Mesothelial cell of epicardium (in vitro differentiated cells): ENCODE data around the gene GLIPR2. TPM values are rescaled to one million over a fixed set of nuclear protein-coding genes. Genes with fewer than 3 reads are reported as not detected.
A peak's percentile ranks its signal among the peaks of the same experiment; 100 is the strongest.
"Not testable (repeated sequence)": the region's sequence is repeated elsewhere in the genome, so short reads cannot be mapped to it uniquely, and the experiment has no call there.

ENCODE experiments used
- DNase-seq, 2 experiments: peaks; one replicate each; pipeline ENCODE4 v3.0.0; 2021; ENCODE audit warnings: low spot score in 2 of 2; ENCODE audit not compliant: unreplicated experiment in 2 of 2
- H3K27ac Mint-ChIP-seq: 2 replicates; pipeline ENCODE4 v1.8.0; 2021; ENCODE audit warnings: mixed read lengths
- H3K27me3 Mint-ChIP-seq: 2 replicates; pipeline ENCODE4 v1.8.0; 2021; ENCODE audit warnings: low read depth, mixed read lengths
- H3K36me3 Mint-ChIP-seq: 2 replicates; pipeline ENCODE4 v1.8.0; 2021; ENCODE audit warnings: mixed read lengths
- H3K4me1 Mint-ChIP-seq: 2 replicates; pipeline ENCODE4 v1.8.0; 2021; ENCODE audit warnings: mixed read lengths
- H3K4me3 Mint-ChIP-seq: 2 replicates; pipeline ENCODE4 v1.8.0; 2021; ENCODE audit warnings: mild to moderate bottlenecking, moderate library complexity, mixed read lengths
- H3K9me3 Mint-ChIP-seq: 2 replicates; pipeline ENCODE4 v1.8.0; 2021; ENCODE audit warnings: mixed read lengths
- total RNA-seq: library from RNA; stranded (reverse); gene quantifications from 3 replicates; pipeline ENCODE4 v1.2.1, GENCODE V29; 2021
- TF ChIP-seq, protein P1 (sequence below): fragments of 200-600 bp; sonication (generic); IDR thresholded peaks from one replicate; pipeline ENCODE4 v1.5.0; 2021; ENCODE audit warnings: antibody characterized with exemption; ENCODE audit not compliant: unreplicated experiment

The GLIPR2 gene
- total RNA-seq, 1 donor from 2014 or later, result 33.3 TPM

DNA sequence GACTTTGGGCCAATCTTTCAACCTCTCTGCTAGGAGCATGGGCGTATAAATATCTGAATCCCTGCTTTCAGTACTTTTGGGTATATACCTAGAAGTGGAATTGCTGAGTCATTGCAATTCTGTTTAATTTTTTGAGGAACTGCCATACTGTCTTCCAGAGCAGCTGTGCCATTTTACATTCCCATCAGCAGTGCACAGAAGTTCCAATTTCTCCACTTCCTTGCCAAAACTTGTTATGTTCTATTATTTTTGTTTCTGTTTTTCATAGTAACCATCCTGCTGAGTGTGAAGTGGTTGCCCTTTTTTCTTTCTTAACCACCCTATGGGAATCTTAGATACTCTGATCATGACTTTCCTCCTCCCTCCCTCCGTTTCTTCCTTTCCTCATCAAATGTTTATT, 21.6 kb downstream of the GLIPR2 start:
- no peak overlapping the region for H3K4me3 Mint-ChIP-seq
- TF ChIP-seq, protein P1, sequence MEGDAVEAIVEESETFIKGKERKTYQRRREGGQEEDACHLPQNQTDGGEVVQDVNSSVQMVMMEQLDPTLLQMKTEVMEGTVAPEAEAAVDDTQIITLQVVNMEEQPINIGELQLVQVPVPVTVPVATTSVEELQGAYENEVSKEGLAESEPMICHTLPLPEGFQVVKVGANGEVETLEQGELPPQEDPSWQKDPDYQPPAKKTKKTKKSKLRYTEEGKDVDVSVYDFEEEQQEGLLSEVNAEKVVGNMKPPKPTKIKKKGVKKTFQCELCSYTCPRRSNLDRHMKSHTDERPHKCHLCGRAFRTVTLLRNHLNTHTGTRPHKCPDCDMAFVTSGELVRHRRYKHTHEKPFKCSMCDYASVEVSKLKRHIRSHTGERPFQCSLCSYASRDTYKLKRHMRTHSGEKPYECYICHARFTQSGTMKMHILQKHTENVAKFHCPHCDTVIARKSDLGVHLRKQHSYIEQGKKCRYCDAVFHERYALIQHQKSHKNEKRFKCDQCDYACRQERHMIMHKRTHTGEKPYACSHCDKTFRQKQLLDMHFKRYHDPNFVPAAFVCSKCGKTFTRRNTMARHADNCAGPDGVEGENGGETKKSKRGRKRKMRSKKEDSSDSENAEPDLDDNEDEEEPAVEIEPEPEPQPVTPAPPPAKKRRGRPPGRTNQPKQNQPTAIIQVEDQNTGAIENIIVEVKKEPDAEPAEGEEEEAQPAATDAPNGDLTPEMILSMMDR, result no peak
- H3K4me1 Mint-ChIP-seq, result peaks cover 30% of the 10 kb centered on the region
- no peaks in the 10 kb centered on the region for H3K9me3 Mint-ChIP-seq
- H3K27me3 Mint-ChIP-seq, result no peaks in the 10 kb centered on the region
- H3K27ac Mint-ChIP-seq, result no peak overlapping the region
- H3K36me3 Mint-ChIP-seq, result peaks cover 14% of the 10 kb centered on the region
- DNase-seq, result no peak

DNA sequence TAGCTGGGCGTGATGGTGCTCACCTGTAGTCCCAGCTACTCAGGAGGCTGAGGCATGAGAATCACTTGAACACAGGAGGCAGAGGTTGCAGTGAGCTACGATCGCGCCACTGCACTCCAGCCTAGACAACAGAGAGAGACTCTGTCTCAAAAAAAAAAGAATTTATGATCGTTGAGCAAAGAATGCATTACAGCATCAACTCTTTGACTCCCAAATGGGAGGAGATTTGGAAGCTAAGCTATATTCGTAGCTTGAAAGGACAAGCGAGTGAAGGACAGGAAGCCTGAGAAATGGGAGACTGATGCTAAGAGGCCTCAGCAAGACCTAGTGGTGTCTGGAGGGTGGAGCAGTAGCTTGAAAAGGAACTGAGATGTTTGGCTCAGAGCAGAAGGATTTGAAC, 22.4 kb downstream of the GLIPR2 start:
- Mint-ChIP-seq H3K4me3 (no peak overlapping the region), H3K27me3 (no peaks in the 10 kb centered on the region), H3K27ac (no peak overlapping the region), H3K4me1 (peaks cover 38% of the 10 kb centered on the region), H3K9me3 (no peaks in the 10 kb centered on the region), H3K36me3 (peaks cover 13% of the 10 kb centered on the region)
- TF ChIP-seq, protein P1, result no peak
- DNase-seq, result no peak

DNA sequence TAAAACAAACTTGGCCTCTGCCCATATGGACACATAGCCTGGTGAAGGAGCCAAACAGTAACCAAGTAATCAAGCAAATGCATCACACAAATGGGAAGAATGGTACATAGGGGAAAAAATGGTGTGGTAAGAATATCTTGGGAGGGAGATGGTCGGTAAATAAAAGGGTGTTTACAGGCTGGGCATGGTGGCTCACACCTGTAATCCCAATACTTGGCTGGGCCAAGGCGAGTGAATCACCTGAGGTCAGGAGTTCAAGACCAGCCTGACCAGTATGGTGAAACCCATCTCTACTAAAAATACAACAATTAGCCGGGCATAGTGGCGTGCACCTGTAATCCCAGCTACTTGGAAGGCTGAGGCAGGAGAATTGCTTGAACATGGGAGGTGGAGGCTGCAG, 23.0 kb downstream of the GLIPR2 start:
- H3K36me3 Mint-ChIP-seq, result peaks cover 13% of the 10 kb centered on the region
- peaks cover 38% of the 10 kb centered on the region for H3K4me1 Mint-ChIP-seq
- H3K27ac Mint-ChIP-seq, H3K27me3 Mint-ChIP-seq, DNase-seq, H3K9me3 Mint-ChIP-seq, H3K4me3 Mint-ChIP-seq: not testable (repeated sequence)

DNA sequence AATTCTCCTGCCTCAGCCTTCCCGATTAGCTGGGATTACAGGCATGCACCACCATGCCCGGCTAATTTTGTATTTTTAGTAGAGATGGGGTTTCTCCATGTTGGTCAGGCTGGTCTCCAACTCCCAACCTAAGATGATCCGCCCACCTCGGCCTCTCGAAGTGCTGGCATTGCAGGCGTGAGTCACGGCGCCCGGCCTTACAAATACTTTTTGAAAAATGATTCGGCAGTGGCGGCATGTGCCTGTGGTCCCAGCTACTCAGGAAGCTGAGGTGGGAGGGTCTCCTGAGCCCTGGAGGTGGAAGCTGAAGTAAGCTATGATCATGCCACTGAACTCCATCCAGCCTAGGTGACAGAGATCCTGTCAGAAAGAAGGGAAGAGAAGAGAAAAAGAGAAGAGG, 23.6 kb downstream of the GLIPR2 start:
- DNase-seq, H3K9me3 Mint-ChIP-seq, H3K4me3 Mint-ChIP-seq, H3K27me3 Mint-ChIP-seq, H3K27ac Mint-ChIP-seq: not testable (repeated sequence)
- peaks cover 39% of the 10 kb centered on the region for H3K4me1 Mint-ChIP-seq
- peaks cover 10% of the 10 kb centered on the region for H3K36me3 Mint-ChIP-seq

DNA sequence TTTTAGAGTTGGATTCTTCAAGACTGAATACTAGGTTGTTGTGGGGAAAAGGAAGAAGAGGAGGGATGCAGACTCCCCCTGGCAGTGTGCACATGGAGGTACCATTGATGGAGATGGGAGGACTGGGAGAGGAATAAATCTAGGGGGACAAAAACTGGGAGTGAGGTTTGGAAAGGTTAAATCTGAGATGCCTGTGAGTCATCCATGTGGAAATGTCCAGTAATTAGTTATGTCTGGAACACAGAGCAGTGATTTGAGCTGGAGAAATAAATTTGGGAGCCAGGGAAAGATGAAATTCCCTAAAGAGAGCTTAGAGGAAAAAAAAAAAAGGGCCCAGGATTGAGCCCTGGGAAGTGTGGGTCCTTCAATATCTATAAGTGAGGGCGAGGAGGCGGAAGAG, 24.7 kb downstream of the GLIPR2 start:
- Mint-ChIP-seq H3K27me3 (no peaks in the 10 kb centered on the region), H3K27ac (peak overlapping the region; percentile 98), H3K4me3 (no peak overlapping the region), H3K9me3 (no peaks in the 10 kb centered on the region), H3K4me1 (peaks cover 44% of the 10 kb centered on the region), H3K36me3 (peaks cover 10% of the 10 kb centered on the region)
- DNase-seq, result no peak
- TF ChIP-seq, protein P1, result no peak

DNA sequence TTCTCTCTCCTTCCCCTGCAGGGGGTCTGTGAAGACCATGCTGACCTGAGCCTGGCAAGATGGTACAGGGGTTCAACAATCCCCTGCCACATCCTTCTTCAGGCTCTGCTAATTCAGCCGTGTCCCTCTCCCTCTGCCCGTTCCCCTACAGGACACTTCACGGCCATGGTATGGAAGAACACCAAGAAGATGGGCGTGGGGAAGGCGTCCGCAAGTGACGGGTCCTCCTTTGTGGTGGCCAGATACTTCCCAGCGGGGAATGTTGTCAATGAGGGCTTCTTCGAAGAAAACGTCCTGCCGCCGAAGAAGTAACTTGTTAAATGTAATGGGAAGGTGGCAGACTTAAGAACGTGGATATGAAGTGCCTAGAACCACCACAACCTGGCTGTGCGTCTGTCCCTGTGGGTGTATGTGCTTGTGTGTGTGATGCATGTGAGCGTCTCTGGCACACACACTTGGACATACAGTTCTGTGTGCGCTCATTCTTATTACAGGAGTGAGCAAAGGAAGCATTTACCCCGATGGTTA, 25.7 kb downstream of the GLIPR2 start:
- Mint-ChIP-seq H3K4me1 (peaks cover 46% of the 10 kb centered on the region), H3K4me3 (no peak overlapping the region), H3K27me3 (no peaks in the 10 kb centered on the region), H3K9me3 (no peaks in the 10 kb centered on the region), H3K27ac (peak overlapping the region; percentile 98), H3K36me3 (peaks cover 6% of the 10 kb centered on the region)
- no peak for DNase-seq
- TF ChIP-seq, protein P1, result no peak
